IMR-90 (cell line): ENCODE data around the gene APOL3. TPM values are rescaled to one million over a fixed set of nuclear protein-coding genes. Genes with fewer than 3 reads are reported as not detected.
"Not testable (repeated sequence)": the region's sequence is repeated elsewhere in the genome, so short reads cannot be mapped to it uniquely, and the experiment has no call there.

ENCODE experiments used
- ATAC-seq: fragments of 200-7000 bp; cut with Tn5 transposase; 2 replicates; pipeline ENCODE4 v1.9.1; 2020; ENCODE audit warnings: low read depth, mild to moderate bottlenecking, moderate library complexity
- BruUV-seq: library from RNA; stranded (reverse); fragments of 400-500 nt; replicated peaks from 2 replicates; lab custom pipeline; 2021; lab: Mats Ljungman, UMichigan
- CTCF ChIA-PET: fragments of 300-600 bp; formaldehyde crosslinking; extraction: SDS; loops from one replicate; lab custom pipeline; 2021; ENCODE audit warnings: antibody characterized with exemption; lab: Yijun Ruan, JAX
- POLR2A ChIA-PET: fragments of 300-600 bp; sonication (Branson Sonifier 250); formaldehyde crosslinking; loops from one replicate; lab custom pipeline; 2022; ENCODE audit warnings: antibody characterized with exemption; ENCODE audit not compliant: unreplicated experiment; lab: Charles Lee
- DNase-seq: peaks from one replicate; pipeline ENCODE4 v3.0.0; 2013
- H2AFZ ChIP-seq: replicated peaks from 2 replicates; pipeline ENCODE3; 2013; ENCODE audit warnings: low read length, mild to moderate bottlenecking; ENCODE audit not compliant: poor library complexity
- H2AK5ac ChIP-seq: 2 replicates; pipeline ENCODE4 v1.6.1; 2013; ENCODE audit warnings: low read depth, low read length, inconsistent platforms
- H2AK9ac ChIP-seq: replicated peaks from 2 replicates; pipeline ENCODE3; 2013; ENCODE audit warnings: mild to moderate bottlenecking, low read depth, low read length, moderate library complexity; ENCODE audit not compliant: poor library complexity
- H2BK120ac ChIP-seq: 2 replicates; pipeline ENCODE4 v1.6.1; 2013; ENCODE audit warnings: low read depth, low read length, inconsistent platforms
- H2BK15ac ChIP-seq: 3 replicates; pipeline ENCODE4 v1.6.1; 2013; ENCODE audit warnings: low read depth, low read length, inconsistent platforms
- H2BK20ac ChIP-seq: 2 replicates; pipeline ENCODE4 v1.6.1; 2013; ENCODE audit warnings: low read depth, mild to moderate bottlenecking, inconsistent platforms, low read length, moderate library complexity
- H2BK5ac ChIP-seq: 2 replicates; pipeline ENCODE4 v1.6.1; 2013; ENCODE audit warnings: mild to moderate bottlenecking, low read depth, low read length, inconsistent platforms; ENCODE audit not compliant: poor library complexity, severe bottlenecking
- H3K14ac ChIP-seq: replicated peaks from 2 replicates; pipeline ENCODE4 v1.6.1; 2013; ENCODE audit warnings: low read depth, low read length, inconsistent platforms
- H3K18ac ChIP-seq: 2 replicates; pipeline ENCODE4 v1.6.1; 2013; ENCODE audit warnings: low read depth, low read length, control low read depth
- H3K23ac ChIP-seq: 2 replicates; pipeline ENCODE4 v1.6.1; 2013; ENCODE audit warnings: low read depth, low read length, inconsistent platforms
- H3K27ac ChIP-seq: 2 replicates; pipeline ENCODE4 v1.5.1; 2013; ENCODE audit warnings: mild to moderate bottlenecking, control low read depth, low read length; ENCODE audit not compliant: insufficient read depth
- H3K27me3 ChIP-seq: 2 replicates; pipeline ENCODE4 v1.6.1; 2013; ENCODE audit warnings: low read length; ENCODE audit not compliant: control insufficient read depth, insufficient read depth
- H3K36me3 ChIP-seq: 2 replicates; pipeline ENCODE4 v1.6.1; 2013; ENCODE audit warnings: low read length, mixed read lengths; ENCODE audit not compliant: control insufficient read depth, insufficient read depth
- H3K4ac ChIP-seq: 2 replicates; pipeline ENCODE4 v1.6.1; 2013; ENCODE audit warnings: low read depth, low read length, inconsistent platforms
- H3K4me1 ChIP-seq: 2 replicates; pipeline ENCODE4 v1.6.1; 2013; ENCODE audit warnings: low read length, mixed read lengths; ENCODE audit not compliant: control insufficient read depth, insufficient read depth
- H3K4me2 ChIP-seq: 2 replicates; pipeline ENCODE4 v1.6.1; 2013; ENCODE audit warnings: low read depth, mild to moderate bottlenecking, control low read depth, low read length, moderate library complexity
- H3K4me3 ChIP-seq: 2 replicates; pipeline ENCODE4 v1.5.1; 2013; ENCODE audit warnings: low read depth, mild to moderate bottlenecking, control low read depth, low read length, moderate library complexity; ENCODE audit not compliant: insufficient read depth
- H3K56ac ChIP-seq: 2 replicates; pipeline ENCODE4 v1.6.1; 2013; ENCODE audit warnings: low read length, inconsistent platforms; ENCODE audit not compliant: insufficient read depth; ENCODE audit errors: extremely low read depth
- H3K79me1 ChIP-seq, 2 experiments: 2 replicates each; pipeline ENCODE4 v1.6.1; 2013; ENCODE audit warnings: low read length in 2 of 2, inconsistent platforms in 1 of 2, low read depth in 1 of 2
- H3K9ac ChIP-seq: 2 replicates; pipeline ENCODE4 v1.6.1; 2013; ENCODE audit warnings: low read depth, low read length, control low read depth
- H3K9me1 ChIP-seq: 2 replicates; pipeline ENCODE4 v1.6.1; 2013; ENCODE audit warnings: low read length, inconsistent platforms; ENCODE audit not compliant: insufficient read depth
- H3K9me3 ChIP-seq: 2 replicates; pipeline ENCODE4 v1.6.1; 2013; ENCODE audit warnings: low read length; ENCODE audit not compliant: control insufficient read depth, insufficient read depth
- H4K20me1 ChIP-seq: 2 replicates; pipeline ENCODE4 v1.6.1; 2013; ENCODE audit warnings: low read length, inconsistent platforms; ENCODE audit not compliant: insufficient read depth
- H4K5ac ChIP-seq: 2 replicates; pipeline ENCODE4 v1.6.1; 2013; ENCODE audit warnings: mild to moderate bottlenecking, low read depth, low read length, control low read depth
- H4K8ac ChIP-seq, 2 experiments: 2 replicates each; pipeline ENCODE4 v1.6.1; 2013; ENCODE audit warnings: low read depth in 2 of 2, low read length in 2 of 2, control low read depth in 1 of 2, inconsistent platforms in 1 of 2
- H4K91ac ChIP-seq: 2 replicates; pipeline ENCODE4 v1.6.1; 2013; ENCODE audit warnings: low read depth, low read length, inconsistent platforms; ENCODE audit not compliant: insufficient read depth
- WGBS, 2 experiments: methylation state at CpG; one replicate each; pipeline versions ENCODE4 v1.1.5 to v1.1.7; 2013; ENCODE audit warnings: missing lambda C conversion rate in 2 of 2; ENCODE audit not compliant: insufficient read length in 1 of 2; ENCODE audit errors: extremely low coverage in 2 of 2; 5-methylcytosine and 5-hydroxymethylcytosine counted together
- dilution Hi-C: fragments of 300-500 bp; cut with HindIII; formaldehyde crosslinking; loops from one replicate; pipeline ENCODE4 v1.14.3; 2018; ENCODE audit warnings: low sequenced_read_pairs; ENCODE audit not compliant: unreplicated experiment
- in situ Hi-C: fragments of 300-500 bp; cut with MboI; formaldehyde crosslinking; loops from 3 replicates; pipeline ENCODE4 v1.14.3; 2019; ENCODE audit warnings: low sequenced_read_pairs, inconsistent platforms, mixed read lengths
- intact Hi-C: fragments of 100-400 bp; cut with micrococcal nuclease; formaldehyde crosslinking; loops from 2 replicates; pipeline ENCODE4 v1.10.0; 2022
- polyA plus RNA-seq, 3 experiments: library from polyadenylated mRNA; depleted of rRNA; stranded (reverse); fragments of >200 nt; gene quantifications; 2 replicates each; pipeline ENCODE4 v1.2.3, GENCODE V29; 2012; ENCODE audit warnings: low replicate concordance in 1 of 3
- total RNA-seq: library from RNA; depleted of rRNA; stranded (reverse); fragments of >200 nt; gene quantifications from 2 replicates; pipeline ENCODE4 v1.2.3, GENCODE V29; 2012

APOL3 gene
- total and polyA plus RNA-seq, 2 of the 4 experiments (the other 2 are of a cell fraction): 1.4 to 2.3 TPM

DNA sequence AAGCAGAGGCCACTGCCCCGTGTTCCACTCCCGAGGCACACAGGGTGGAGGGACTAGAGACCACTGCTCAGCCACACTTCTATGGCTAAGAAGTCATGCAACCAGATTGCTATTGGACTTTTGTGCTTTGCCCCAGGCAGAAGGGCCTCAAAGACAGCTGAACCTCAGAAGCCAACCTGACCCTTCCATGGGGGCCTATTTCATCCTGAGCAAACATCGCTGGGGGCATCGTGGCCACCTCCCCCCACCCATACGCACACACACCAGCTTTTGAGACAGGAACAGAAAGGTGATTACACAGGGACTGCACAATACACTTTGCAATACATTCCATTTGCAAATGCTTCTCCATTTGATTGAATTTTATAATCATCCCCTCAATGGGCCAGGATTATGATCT lies 45.0 kb upstream of the APOL3 start:
- H4K20me1 ChIP-seq, H3K4ac ChIP-seq, CTCF ChIA-PET, in situ Hi-C loops, H2AFZ ChIP-seq, H3K4me1 ChIP-seq, H3K23ac ChIP-seq, intact Hi-C loops, H3K18ac ChIP-seq, H3K27ac ChIP-seq, H2BK15ac ChIP-seq, H4K91ac ChIP-seq, H4K8ac ChIP-seq, BruUV-seq, H3K4me3 ChIP-seq, ATAC-seq, H3K36me3 ChIP-seq, H3K14ac ChIP-seq, dilution Hi-C loops, H2AK9ac ChIP-seq, H2BK5ac ChIP-seq, H3K4me2 ChIP-seq, H3K27me3 ChIP-seq, H3K9ac ChIP-seq, H4K5ac ChIP-seq, H3K9me3 ChIP-seq, H2BK120ac ChIP-seq, H2AK5ac ChIP-seq, H3K9me1 ChIP-seq, POLR2A ChIA-PET, H2BK20ac ChIP-seq, H3K79me1 ChIP-seq, DNase-seq, H3K56ac ChIP-seq: not testable (repeated sequence)
- no CpG with 5 or more reads among the region's 5 CpGs for WGBS, 2 experiments
